C4-2B (cell line): ENCODE measurements around the gene YPEL5.
A peak's percentile ranks its signal among the peaks of the same experiment; 100 is the strongest.

Experiments used
- H3K27ac ChIP-seq: fragments of 450-650 bp; 2 replicates; pipeline ENCODE4 v1.5.1; 2017
- ZFX ChIP-seq: fragments of 450-650 bp; IDR thresholded peaks from 2 replicates; pipeline ENCODE4 v1.6.1; 2017
- TF ChIP-seq, protein P1 (sequence below): fragments of 450-650 bp; conservative IDR thresholded peaks from 2 replicates; pipeline ENCODE4 v1.5.1; 2017; ENCODE audit warnings: mild to moderate bottlenecking

The YPEL5 gene

GRCh38 chr2:30161929-30162706, 15.3 kb downstream of the YPEL5 start:
- TF ChIP-seq ZFX = no peak
- TF ChIP-seq, protein P1, sequence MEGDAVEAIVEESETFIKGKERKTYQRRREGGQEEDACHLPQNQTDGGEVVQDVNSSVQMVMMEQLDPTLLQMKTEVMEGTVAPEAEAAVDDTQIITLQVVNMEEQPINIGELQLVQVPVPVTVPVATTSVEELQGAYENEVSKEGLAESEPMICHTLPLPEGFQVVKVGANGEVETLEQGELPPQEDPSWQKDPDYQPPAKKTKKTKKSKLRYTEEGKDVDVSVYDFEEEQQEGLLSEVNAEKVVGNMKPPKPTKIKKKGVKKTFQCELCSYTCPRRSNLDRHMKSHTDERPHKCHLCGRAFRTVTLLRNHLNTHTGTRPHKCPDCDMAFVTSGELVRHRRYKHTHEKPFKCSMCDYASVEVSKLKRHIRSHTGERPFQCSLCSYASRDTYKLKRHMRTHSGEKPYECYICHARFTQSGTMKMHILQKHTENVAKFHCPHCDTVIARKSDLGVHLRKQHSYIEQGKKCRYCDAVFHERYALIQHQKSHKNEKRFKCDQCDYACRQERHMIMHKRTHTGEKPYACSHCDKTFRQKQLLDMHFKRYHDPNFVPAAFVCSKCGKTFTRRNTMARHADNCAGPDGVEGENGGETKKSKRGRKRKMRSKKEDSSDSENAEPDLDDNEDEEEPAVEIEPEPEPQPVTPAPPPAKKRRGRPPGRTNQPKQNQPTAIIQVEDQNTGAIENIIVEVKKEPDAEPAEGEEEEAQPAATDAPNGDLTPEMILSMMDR = no peak

GRCh38 chr2:30162806-30163205, 16.0 kb downstream of the YPEL5 start:
- no peak overlapping the region for H3K27ac ChIP-seq
- TF ChIP-seq, protein P1 = no peak
- no peak for TF ChIP-seq ZFX

More at GRCh38 chr2:30161929-30162706, 15.3 kb downstream of the YPEL5 start:
- no peak overlapping the region for H3K27ac ChIP-seq

DNA sequence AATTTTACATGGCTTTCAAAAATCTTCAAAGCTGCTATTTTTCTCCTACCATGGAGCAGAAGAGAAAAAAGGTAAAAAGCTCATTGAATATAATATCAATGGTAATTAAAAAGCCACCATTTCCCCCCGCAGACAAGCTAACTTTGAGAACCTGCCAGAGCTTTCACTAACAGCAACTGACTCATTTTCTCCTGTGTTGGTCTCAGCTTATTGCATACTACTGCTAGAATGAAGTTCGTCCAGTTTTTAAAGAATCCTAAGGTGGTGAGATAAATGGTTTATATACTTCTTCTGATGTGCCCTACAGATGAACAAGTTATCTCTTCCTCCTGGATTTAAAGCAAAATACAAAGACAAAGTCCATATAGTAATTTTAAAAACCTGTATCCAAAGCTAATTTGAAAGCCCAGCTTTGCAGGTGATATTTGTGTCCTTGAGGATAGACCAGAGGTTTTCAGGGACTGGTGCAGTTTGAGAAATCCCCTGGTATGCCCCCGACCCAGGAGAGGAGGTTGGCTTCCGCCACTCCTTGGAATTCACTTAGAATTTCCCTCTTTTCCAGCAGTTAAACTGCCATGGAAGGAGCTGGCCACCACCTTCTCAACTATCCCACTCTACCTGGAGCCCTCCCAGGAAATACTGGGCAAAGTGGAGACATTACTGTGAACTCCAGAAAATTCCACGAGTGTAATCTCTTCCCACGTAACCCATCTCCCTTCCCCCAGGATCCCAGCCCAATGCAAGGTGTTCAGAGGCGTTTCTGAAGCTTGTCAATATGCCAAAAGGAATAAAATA, 17.5 kb downstream of the YPEL5 start:
- TF ChIP-seq ZFX = no peak
- TF ChIP-seq, protein P1 = no peak
- no peak overlapping the region for H3K27ac ChIP-seq

DNA sequence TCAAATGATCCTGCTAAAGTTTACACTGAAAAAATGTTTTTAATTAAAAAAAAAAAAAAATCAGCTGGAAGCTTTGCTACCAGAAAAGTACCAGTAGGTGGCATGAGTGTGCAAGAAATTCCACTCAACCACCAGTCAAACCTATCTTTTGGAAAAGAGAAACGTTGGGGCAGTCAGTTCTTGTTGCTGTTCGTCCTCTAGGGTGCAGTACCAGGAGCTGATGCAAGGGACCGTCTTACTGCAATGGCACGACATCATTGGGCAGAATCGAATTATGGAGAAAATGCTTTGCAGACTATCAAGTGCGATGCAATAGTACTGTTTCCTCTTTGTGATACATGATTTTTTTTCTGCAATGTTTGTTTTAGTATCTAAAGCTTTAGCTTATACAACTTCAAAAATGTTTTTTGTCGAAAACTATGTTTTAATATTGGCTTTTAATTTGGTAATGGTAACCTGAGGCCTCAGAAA, 18.3 kb downstream of the YPEL5 start:
- H3K27ac ChIP-seq = no peak overlapping the region
- TF ChIP-seq, protein P1 = peak; percentile 93
- TF ChIP-seq ZFX = no peak

- H3K27ac ChIP-seq = no peak overlapping the region
- TF ChIP-seq ZFX = no peak
- TF ChIP-seq, protein P1 = no peak
These were observed 18.8 kb downstream of the YPEL5 start for GRCh38 chr2:30165617-30166016.

- no peak overlapping the region for H3K27ac ChIP-seq
- TF ChIP-seq, protein P1 = no peak
These were observed 25.8 kb downstream of the YPEL5 start for GRCh38 chr2:30172627-30173026.

DNA sequence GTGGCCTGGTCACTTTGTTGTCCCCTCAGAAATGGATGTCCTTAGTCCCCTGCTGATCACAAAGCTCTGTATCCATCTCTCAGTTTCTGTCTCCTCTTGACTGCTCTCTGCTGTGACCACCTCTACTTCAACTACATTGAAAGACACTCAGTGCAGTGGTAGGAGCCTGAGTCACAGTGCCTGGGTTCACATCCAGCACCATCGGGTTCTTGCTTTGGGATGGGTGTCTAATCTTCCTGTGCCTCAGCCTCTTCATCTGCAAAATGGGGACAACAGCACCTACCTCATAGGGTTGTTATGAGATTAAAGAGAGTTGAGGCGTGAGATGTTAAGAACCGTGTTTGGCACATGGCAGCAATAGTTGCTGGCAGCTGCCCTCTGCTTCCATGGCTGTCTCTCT, 30.6 kb downstream of the YPEL5 start:
- no peak overlapping the region for H3K27ac ChIP-seq
- TF ChIP-seq, protein P1 = no peak
- no peak for TF ChIP-seq ZFX
